Right renal pelvis (tissue), 4 donors: Measurements from ENCODE around the gene VPS8. TPM values are rescaled to one million over a fixed set of nuclear protein-coding genes. Genes with fewer than 3 reads are reported as not detected.

Experiments used
- DNase-seq, 4 donors: peaks; one replicate each; pipeline ENCODE4 v3.0.0-alpha.2; 2013; ENCODE audit warnings: low read depth in 4 of 4, low spot score in 3 of 4, missing footprints in 1 of 4
- polyA plus RNA-seq, 4 donors: library from polyadenylated mRNA; unstranded; fragments of 120-200 nt; gene quantifications; one replicate each; pipeline ENCODE4 v1.2.1, GENCODE V29; 2013; ENCODE audit not compliant: insufficient read length in 4 of 4

Gene VPS8
- polyA plus RNA-seq, 4 donors, result 33.9 to 42.3 (median 41.8) TPM

DNA sequence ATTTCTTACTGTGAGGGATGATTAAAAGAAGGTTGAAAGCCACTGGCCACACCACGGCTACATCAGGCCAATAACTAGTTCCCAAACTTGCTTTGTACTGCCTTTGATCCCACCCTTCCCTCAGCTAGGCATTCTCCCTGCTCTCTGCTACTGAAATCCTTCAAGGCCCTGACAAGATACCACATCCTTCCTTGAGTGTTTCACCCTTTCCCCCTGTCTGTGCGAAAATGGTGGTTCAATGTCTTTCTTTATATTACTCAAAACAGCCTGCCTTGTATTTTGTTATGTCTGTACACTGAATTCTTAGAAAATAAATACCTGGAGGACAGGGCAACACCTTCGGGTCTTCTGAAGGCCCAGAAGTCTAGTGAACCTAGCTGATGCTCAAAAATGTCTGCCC lies 932 bp upstream of the VPS8 start:
- DNase-seq, result no peak

DNA sequence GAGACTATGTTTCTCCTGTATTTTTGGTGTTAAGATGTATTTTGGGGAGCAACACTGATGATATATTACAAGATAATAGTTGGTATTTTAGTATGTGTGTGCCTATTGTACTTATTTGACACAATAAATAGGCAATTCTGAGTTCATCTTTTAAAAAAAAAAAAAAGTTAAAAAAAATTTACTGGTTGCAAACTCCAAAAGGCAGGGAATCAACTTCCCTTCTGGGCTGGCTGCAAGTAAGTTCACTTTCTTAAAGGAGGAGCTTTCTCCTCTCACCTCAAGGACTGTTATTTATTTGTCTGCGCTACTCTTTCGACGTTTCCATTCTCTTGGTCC lies 335 bp upstream of the VPS8 start:
- no peak for DNase-seq

DNA sequence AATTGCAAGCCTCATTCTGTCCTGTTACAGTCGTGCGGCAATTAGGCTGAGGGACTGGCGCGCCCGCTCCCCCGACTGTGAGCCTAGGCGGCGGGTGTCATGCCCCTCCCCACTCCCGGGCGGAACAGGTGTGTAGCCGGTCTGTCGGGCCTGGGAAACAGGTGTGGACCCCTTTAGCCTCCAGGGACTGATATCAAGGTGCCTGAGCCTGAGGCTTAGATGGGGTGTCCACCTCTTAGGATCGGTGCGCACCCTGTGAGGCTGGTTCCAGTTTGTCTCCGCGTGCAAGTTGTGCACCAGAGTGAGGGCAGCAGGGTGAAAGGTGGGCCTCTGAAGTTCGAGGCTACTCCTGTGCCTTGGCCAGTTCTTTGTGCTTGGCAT lies 686 bp downstream of the VPS8 start:
- no peak for DNase-seq

DNA sequence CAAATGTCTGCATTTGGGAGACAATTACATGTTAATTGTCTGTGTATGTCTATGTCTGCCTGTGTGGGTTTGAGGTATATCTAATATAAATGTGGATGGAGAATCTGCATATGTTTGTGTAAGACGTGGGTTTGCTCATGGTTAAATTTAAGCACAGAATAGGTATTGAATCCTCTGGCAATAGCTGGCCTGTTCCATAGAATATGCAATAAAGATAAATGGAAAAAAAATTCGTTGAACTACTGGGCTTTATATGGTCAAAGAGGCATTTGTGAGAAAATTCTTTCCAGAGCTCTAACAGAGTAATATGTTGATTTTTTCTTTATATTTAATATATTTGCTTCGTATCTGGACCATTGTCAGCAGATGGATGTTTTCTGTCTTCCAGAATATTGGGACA lies 1.4 kb downstream of the VPS8 start:
- no peak for DNase-seq

DNA sequence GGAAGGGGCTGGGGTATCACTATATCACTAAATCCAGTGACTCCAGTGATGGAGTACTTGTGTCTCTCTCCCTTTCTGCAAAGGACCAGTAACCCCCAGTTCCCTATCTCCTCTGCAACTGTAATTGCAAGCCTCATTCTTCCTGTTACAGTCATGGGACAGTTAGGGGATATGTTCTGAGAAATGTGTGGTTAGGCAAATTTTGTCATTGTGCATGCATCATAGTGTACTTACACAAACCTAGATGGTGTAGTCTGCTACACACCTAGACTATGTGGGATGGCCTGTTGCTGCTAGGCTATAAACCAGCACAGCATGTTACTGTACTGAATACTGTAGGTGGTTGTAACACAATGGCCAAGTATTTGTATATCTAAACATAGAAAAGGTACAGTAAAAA lies 2.2 kb downstream of the VPS8 start:
- no peak for DNase-seq

DNA sequence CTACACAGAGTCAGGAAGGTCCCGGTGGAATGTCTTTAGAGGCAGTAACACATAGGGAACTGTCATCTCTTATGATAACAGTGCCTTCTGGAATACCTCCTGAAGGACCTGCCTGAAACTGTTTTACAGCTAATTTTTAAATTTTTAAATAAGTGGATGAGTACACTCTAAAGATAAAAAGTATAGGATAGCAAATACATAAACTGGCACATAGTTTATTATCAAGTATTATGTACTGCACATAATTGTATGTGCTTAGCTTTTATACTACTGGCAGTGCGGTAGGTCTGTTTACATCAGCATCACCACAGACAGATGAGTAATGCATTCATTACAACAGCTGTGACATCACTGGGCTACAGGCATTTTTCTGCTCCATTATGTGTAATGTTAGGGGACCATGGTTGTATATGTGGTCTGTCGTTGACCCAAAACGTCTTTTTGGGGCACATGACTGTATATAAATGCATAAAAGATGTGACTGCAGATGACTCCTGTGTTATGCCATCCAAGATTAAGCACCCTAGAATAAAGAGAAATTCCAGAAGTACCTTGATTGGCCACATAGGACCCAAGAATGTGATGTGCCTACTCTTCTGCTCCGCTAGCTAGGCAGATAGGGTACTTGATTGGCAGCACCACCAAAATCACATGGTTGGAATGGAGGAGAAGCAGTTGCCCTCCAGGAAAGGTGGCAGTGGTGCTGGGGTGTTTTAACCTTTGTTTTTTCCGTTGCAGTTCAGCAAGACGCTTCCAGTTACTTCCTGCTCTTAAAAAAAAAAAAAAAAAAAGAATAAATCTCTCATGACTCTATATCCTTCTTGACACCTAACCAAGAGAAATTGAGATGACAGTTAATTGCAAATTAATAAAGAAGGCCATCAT lies 3.3 kb downstream of the VPS8 start:
- DNase-seq, result no peak

DNA sequence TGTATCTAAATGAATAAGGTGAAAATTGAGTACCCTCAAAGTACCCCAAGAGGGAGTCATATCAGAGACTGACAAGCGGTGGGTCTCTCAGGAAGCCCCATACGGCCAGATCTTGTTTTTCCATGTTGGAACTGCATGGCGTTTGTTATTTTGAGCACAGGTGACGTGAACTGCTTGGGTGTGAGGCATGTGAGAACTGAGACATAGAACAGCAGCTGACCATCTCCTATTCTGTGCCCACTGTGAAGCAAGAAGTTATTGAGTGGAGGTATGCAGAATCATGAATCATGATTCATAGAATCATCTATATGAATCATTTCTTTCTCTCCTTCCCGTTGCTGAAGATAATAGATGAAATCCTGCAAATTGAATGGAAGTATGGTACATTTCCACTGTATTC lies 4.6 kb downstream of the VPS8 start:
- no peak for DNase-seq

DNA sequence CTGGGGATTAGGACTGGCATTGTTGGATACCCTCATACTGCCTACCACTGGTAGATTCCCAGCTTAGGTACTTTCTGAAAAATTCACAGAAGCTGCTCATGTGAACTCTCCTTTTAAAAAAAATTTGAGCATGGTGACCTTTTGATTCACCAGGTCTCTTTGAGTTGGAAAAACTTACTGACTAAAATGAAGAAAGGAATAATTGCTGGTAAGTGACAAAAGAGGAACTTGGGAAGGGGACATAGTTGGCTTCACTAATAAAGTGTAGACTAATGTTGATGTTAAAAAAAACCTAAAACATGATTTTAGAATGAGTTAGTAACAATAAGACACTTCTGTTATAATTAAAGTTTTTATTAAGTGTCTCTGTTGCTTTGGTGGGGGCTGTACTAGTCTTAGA lies 8.6 kb downstream of the VPS8 start:
- no peak for DNase-seq

DNA sequence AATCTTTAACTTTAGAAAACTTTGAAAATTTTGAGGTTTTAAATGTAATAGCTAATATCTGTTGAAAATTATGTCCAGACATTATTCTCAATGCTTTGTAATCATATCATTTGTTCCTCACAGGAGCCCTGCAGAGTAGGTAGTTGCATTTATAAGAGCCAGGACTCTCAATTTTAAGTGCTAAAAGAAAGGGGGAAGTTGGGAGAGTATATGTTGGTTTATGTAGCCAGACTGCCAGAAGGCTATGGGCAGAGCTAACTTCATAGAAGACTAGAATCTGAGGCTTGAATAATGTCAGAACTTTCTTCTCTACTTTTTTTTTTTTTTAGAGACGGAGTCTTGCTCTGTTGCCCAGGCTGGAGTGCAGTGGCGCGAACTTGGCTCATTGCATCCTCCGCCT lies 9.1 kb downstream of the VPS8 start:
- DNase-seq, result no peak

DNA sequence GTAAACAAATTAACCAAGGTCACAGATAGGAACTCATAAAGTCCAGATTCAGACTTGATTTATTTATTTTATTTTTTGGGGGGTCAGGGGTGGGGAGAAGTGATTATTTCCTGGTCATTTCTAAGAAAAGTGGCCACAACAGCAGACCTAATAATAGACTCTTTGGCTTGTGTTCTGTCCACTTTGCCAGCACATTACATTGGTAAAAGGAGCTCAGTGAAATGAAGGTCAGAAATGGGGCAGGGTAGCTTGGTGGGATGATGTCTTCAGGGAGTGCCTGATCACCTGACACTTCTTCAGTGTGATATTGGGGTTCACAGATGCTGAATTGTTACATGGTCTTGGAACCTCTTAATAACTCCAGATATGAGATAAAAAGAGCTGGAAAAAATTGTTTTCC lies 10.1 kb downstream of the VPS8 start:
- DNase-seq, result no peak

DNA sequence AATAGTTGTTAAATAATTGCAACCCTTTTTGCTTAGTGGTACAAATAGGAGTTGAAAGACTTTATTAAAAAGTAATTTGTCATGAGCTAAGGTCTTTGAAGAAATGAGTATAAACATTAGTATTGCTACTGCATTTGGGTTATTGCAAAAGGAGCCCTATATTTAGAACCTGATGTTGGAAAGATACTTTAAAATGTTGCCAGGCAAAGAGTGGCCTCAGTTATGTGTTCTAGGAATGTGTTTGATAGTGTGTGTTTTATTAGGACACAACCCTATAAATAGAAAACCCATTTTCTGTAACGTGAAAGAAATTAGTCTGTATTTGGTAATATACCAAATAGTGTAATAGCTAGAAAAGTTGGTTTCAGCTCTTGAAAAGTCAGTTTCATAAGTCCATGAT lies 10.7 kb downstream of the VPS8 start:
- no peak for DNase-seq

DNA sequence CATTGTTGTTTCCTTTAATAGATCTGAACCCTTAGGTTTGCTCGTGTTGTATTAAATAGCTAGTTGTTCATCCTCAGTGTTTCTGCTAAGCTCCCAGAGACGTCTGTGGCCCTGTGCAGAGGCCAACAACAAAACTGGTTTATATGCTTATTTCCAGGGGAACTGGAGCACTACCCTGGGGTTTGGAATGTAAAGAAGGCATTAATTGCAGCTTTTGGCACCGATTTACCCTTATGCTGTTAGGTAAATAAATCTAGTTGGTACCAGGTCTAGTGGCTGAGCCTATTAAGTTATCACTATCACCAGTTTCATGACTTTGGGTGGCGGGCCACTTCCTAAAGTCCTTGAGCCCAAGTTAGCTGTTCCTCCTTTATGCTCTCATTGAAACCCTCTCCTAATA lies 12.0 kb downstream of the VPS8 start:
- no peak for DNase-seq

DNA sequence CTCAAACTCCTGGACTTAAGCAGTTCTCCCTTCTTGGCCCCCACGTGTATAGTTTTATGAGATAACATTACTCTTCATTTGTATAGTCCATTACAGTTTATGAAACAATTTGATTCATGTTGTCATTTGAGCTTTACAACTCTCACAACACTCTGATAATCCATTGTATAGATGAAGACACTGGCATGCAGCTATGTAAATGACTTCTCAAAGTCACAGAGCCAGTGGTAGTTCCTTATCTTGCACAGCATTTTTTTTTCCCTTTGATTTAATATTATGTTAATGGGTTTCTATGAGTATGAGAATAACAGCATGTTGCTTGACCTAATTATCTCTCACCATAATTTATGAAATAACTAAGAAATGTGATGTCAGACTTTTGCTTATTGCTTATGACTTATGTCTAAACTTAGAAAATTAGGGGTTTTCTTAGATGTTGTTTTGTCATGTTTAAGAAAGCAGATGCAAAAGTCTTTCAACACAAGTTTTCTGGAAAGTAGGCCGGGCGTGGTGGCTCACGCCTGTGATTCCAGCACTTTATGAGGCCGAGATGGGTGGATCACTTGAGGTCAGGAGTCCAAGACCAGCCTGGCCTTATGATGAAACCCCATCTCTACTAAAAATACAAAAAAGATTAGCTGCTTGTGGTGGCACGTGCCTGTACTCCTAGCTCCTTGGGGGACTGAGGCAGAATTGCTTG lies 13.3 kb downstream of the VPS8 start:
- no peak for DNase-seq

DNA sequence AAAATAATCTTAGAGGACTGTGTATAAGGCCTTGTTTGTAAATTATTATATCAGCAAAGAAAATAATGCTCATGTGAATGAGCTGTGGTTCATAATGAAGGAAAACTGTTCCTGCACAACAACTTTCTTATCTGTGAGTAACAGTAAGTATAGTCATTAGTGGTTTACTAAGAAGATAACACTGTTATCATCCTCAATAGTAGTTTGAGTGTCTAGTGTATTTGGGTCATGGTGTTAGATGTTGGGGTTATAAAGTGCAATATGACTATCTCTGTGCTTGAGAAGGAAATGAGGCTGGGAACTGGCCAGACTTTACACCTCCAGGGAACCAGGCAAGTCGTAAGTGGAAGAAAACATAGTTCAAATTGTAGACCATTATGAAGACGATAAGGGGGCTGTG lies 15.6 kb downstream of the VPS8 start:
- no peak for DNase-seq

DNA sequence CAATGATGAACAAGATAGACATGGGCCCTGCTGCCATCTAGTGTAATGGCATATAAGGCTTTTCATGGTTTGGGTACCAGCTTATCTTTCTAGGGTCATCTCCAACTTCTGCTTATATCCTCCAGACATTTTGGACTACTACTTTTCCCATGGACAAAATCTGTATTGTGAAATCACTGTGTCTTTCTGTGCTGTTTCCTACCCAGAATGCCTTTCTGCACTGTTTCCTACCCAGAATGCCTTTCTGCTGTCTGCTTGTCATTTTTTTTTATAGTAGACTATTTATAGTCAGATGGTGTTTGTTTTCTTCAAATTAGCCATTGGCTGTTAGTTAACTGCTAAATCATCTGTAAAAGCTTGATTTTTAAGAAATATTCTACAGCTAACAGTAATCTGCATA lies 20.1 kb downstream of the VPS8 start:
- no peak for DNase-seq

DNA sequence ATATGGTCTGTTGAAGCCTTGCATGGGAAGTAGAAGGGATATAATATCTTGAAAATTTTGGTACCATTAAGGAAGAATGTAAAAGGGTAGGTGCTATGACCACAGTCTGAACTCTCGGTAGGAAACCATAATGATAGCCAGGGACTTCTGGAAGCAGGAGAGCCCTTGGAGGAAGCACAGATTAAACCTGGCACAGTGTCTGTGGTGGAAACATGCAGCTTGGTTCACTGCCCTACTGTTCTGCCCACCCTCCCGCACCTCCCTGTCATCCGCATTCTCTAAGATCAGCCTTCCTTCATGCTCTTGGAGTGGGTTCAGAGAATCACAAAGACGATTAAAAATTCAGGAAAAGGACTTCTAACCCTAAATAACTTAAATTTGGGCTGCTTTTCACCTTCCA lies 20.9 kb downstream of the VPS8 start:
- no peak for DNase-seq

DNA sequence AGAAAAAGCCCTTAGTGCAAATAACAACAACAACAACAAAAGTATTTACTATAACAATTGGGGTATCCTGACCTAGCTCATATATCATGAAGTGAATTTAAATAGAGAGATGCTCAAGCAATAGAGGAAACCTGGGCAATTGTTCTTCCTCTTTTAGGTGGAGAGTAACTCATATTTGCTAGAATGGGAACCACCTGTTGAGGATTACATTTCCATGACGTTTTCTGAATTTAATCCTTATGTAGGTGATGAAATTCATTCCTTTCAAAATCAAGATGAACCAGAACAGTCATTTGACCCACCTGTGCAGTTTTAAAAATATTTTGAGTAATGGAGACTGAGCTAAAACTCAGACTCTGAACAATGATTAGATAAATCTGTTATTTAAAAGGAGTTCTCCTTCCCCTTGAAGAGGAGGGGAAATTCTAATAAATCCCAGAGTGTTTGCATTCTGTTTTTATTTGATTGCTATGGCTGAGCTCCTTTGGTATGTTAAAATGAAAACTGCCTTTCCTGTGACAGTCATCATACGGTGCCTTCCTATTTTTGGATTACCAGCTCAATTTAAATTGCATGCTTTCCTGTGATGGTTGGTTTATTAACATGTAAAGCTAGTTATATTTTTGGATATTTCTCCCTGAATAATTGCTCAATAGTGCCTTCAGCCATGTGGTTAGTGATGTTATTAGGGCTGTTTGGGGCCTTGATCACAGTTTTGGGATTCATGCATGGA lies 24.3 kb downstream of the VPS8 start:
- no peak for DNase-seq

DNA sequence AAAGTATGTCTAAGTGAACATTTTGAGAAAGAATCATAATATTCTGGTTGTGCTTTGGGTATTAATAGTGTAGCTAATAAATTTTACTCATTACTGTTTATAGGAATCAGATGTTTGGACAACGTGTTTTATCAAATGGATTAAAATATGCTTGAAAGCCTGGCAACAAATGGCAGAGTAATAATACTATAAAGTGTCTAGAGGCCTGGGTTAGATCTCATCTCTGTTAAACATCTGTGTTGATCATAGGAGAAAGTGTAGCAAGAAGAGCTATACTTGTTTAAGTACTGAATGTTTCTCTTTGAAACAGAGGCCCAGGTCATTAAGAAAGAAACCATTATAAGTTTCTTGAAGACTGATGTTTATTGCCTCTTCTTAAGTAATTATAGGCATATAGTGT lies 30.5 kb downstream of the VPS8 start:
- no peak for DNase-seq

DNA sequence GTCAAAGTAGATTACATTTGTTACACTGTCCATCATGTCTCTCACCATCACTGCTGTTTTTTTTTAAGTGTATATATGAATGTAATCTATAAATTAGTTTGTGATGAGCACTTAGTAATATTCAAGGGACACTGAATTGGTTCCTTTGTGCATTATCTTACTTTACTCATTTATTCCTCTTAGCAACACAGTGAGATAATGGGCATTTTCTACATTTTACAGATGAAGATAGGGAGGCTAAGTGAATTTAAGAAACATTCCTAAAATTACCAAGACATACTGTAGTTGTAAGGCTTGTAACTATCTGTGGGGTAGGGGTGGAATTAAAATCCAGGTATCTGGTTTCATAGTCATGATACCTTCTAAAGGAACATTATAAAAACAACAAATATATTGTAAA lies 33.9 kb downstream of the VPS8 start:
- no peak for DNase-seq

DNA sequence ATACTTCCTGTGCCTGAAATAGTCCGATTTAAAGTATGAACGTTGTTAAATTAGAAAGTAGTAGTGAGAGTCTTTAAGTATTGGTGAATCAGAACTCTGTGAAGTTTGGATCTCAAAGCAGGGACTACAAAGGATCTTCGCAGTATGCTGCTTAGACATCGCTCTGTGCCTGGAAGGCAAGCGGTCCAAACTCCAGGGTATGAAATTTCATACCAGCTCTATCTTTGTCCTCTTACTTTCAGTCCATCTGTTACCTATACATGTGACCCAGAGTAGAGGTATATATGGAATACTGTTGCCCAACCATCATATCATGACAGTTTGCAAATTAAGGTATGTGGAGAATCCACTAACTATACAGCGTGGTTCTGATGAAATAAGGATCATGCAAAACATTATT lies 34.5 kb downstream of the VPS8 start:
- no peak for DNase-seq

DNA sequence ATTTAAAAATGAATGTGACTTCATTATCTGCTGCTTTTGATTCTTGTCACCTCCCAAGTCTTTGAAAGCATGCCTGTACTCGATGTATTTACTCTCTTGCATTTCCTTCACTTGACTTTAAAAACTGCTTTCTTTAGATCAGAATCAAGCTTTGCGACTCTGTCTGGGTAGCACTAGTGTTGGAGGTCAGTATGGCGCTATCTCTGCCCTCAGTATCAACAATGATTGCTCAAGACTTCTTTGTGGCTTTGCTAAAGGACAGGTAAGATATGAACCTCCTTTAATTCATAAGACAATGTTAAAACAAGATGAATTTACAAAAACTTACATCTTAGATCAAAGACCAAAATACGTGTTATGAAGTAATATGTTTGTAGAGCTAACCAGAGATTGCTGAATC lies 37.0 kb downstream of the VPS8 start:
- no peak for DNase-seq

DNA sequence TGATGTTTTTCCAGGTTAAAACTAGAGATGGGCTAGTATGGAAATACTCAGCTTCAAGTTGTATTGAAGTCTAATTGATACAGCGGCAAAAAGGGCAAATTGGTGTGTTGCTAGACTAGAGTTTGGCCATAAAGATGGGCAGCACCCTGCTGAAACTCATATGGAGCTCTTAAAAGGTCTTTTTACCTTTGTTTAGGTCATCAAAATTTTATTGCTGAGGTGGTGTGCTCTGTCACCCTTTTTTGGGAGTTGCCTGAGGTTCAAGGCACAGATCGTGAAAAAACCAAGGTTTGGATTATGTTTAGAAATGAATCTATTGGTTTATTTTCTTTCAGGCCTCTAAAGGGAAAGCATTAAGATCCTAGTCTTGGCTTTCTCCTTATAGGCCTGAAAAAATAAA lies 38.2 kb downstream of the VPS8 start:
- DNase-seq, result no peak
